Pancreas (tissue), 10 donors: ENCODE results near the gene AOC1. TPM values are rescaled to one million over a fixed set of nuclear protein-coding genes. Genes with fewer than 3 reads are reported as not detected.

ENCODE experiments used
- ATAC-seq, 4 donors: fragments of 200-7000 bp; cut with Tn5 transposase; one replicate each; pipeline versions ENCODE4 v1.8.0 to v1.9.1; 2020; ENCODE audit warnings: mild to moderate bottlenecking in 4 of 4, moderate library complexity in 4 of 4
- DNase-seq, 6 donors: peaks; one replicate each; pipeline ENCODE4 v3.0.0-alpha.2; 2020
- FAIRE-seq: peaks from 2 replicates; lab custom pipeline; 2012; peaks lifted over from hg19 to GRCh38; lab: Jason Lieb, UNC
- H3K27ac ChIP-seq, 4 donors: fragments of 200-600 bp; sonication (generic); 1 replicate in 3 of 4; 2 replicates in 1 of 4; pipeline versions ENCODE4 v1.5.0 to v1.8.0; 2020
- H3K27me3 ChIP-seq, 4 donors: fragments of 200-600 bp; one replicate each; pipeline ENCODE4 v1.8.0; 2021
- H3K36me3 ChIP-seq, 3 donors: fragments of 200-600 bp; sonication (generic) in 1 of 3; one replicate each; pipeline versions ENCODE4 v1.5.0 to v1.8.0; 2020 to 2021
- H3K4me1 ChIP-seq, 3 donors: fragments of 200-600 bp; one replicate each; pipeline ENCODE4 v1.8.0; 2021
- H3K4me3 ChIP-seq, 4 donors: fragments of 200-600 bp; sonication (generic) in 2 of 4; one replicate each; pipeline versions ENCODE4 v1.5.0 to v1.8.0; 2020 to 2021
- H3K9me3 ChIP-seq, 4 donors: fragments of 200-600 bp; one replicate each; pipeline ENCODE4 v1.8.0; 2021
- CTCF ChIP-seq, 4 donors: fragments of 200-600 bp; sonication (generic) in 3 of 4; IDR thresholded peaks; one replicate each; pipeline versions ENCODE4 v1.5.0 to v1.8.0; 2021; ENCODE audit warnings: antibody characterized with exemption in 4 of 4
- WGBS, 2 donors: extraction: QIAGEN DNeasy Blood & Tissue Kit; methylation state at CpG; one replicate each; pipeline ENCODE4 v1.1.7; 2013; 5-methylcytosine and 5-hydroxymethylcytosine counted together
- intact Hi-C, 3 donors: fragments of 100-400 bp; cut with DNase I; formaldehyde crosslinking; loops; one replicate each; pipeline versions ENCODE4 v1.11.1 to v1.14.2; 2022
- polyA plus RNA-seq, 2 donors: library from polyadenylated mRNA; stranded (reverse); fragments of 200-250 nt; gene quantifications; one replicate each; pipeline ENCODE4 v1.2.3, GENCODE V29; 2013
- total RNA-seq, 6 donors: library from RNA; stranded (reverse); fragmentation: NEBNext Ultra II Directional in 4 of 6; extraction: Animal tissue kit (Norgen Biotek cat#: 25700) in 4 of 6; gene quantifications; one replicate each; pipeline versions ENCODE4 v1.2.1 to v1.2.4, GENCODE V29; 2021 to 2023
- donor health status: healthy with polysubstance abuse.
- donor health status: DM: no; HTN: no; CAD: no; lungs with moderate emphysema.
- donor health status: DM: no; HTN: no; CAD: no.
- donor health status: control.
- donor health status: control.
- donor health status: Bipolar disorder and iron deficiency.
- donor health status: DM: yes; HTN: yes; CAD: no.
- donor health status: DM: no; HTN: no; CAD: no.
- donor health status: DM: no; HTN: no; CAD: no.
- donor health status: DM: yes; HTN: yes; CAD: no.

Gene AOC1
- total and polyA plus RNA-seq, 8 donors: 0.12 to 7.1 (median 0.43) TPM

DNA sequence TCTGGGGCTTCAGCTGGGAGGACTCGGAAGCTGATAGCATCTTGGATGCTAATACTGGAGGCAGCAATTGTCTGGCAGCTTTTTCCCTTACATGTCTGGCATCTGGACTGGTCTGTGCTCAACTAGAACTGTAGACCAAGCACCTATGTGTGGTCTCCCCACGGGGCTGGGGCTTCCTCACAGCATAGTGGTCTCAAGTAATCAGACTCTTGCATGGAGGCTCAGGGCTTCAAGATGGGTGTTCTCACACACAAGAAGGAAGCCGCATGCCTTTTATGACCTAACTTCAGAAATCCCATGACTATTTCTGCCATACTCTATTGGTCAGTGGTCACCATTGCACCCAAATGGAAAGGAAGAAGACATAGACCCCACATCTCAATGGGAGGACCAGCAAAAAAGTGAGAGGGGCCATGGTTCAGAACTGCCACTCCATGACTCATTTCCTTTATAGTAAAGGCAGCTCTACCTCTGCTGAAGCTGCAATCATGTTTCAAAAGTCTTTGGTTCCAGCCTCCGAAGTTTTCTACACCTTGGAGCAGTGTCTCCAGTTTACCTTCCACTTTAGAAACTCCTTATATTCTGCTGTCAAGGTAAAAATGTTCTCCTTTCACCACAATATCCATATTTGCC lies 14.7 kb downstream of the AOC1 start:
- DNase-seq (no peak), FAIRE-seq (no peak)

GRCh38 chr7:150867605-150868004 lies 15.3 kb downstream of the AOC1 start:
- FAIRE-seq: no peak
- Histone ChIP-seq H3K36me3 (no peaks in the 10 kb centered on the region), H3K27ac (no peak overlapping the region), H3K4me1 (no peaks in the 10 kb centered on the region), H3K9me3 (no peaks in the 10 kb centered on the region), H3K27me3 (peaks cover 0 to 10% (median 0%) of the 10 kb centered on the region in 4 donors), H3K4me3 (no peak overlapping the region)
- TF ChIP-seq CTCF (IDR thresholded peaks at IDR 0.05): no peak
- 67 to 79% methylated on average over 7 of the region's 7 CpGs for WGBS, 2 donors
- ATAC-seq: no peak
- DNase-seq: no peak
- intact Hi-C loops: no loop called here

More for the DNA sequence above, 14.7 kb downstream of the AOC1 start:
- Histone ChIP-seq H3K27ac (no peak overlapping the region), H3K4me1 (no peaks in the 10 kb centered on the region), H3K9me3 (no peaks in the 10 kb centered on the region), H3K27me3 (peaks cover 0 to 4% (median 0%) of the 10 kb centered on the region in 4 donors), H3K36me3 (no peaks in the 10 kb centered on the region), H3K4me3 (no peak overlapping the region)
- intact Hi-C loops: no loop called here
- WGBS, 2 donors: 52 to 76% methylated on average over 4 of the region's 4 CpGs
- no peak for ATAC-seq
- TF ChIP-seq CTCF (IDR thresholded peaks at IDR 0.05): no peak

GRCh38 chr7:150869467-150869866 lies 17.1 kb downstream of the AOC1 start:
- ATAC-seq (no peak), FAIRE-seq (no peak), DNase-seq (no peak)
- no peak for TF ChIP-seq CTCF (IDR thresholded peaks at IDR 0.05)
- 45 to 46% methylated on average over 2 of the region's 2 CpGs for WGBS, 2 donors
- H3K36me3 ChIP-seq: no peaks in the 10 kb centered on the region
- intact Hi-C loops: no loop called here
- H3K27ac ChIP-seq: no peak overlapping the region
- H3K27me3 ChIP-seq: peaks cover 0 to 11% (median 0%) of the 10 kb centered on the region in 4 donors
- no peak overlapping the region for H3K4me3 ChIP-seq
- H3K9me3 ChIP-seq: no peaks in the 10 kb centered on the region
- no peaks in the 10 kb centered on the region for H3K4me1 ChIP-seq

GRCh38 chr7:150871601-150872000 lies 19.3 kb downstream of the AOC1 start:
- peaks cover 0 to 11% (median 0%) of the 10 kb centered on the region in 4 donors for H3K27me3 ChIP-seq
- no peak overlapping the region for H3K27ac ChIP-seq
- H3K4me3 ChIP-seq: no peak overlapping the region
- no peaks in the 10 kb centered on the region for H3K36me3 ChIP-seq
- DNase-seq: no peak
- no peaks in the 10 kb centered on the region for H3K9me3 ChIP-seq
- intact Hi-C loops: no loop called here
- no peaks in the 10 kb centered on the region for H3K4me1 ChIP-seq
- ATAC-seq: no peak
- FAIRE-seq: peak; percentile 47
- no peak for TF ChIP-seq CTCF (IDR thresholded peaks at IDR 0.05)
